GM11168 (cell line): ENCODE measurements around the gene IER3IP1.

Experiments used
- in situ Hi-C: fragments of 300-500 bp; cut with MboI; formaldehyde crosslinking; loops from one replicate; pipeline ENCODE4 v1.12.0; 2022; ENCODE audit warnings: low sequenced_read_pairs; ENCODE audit not compliant: unreplicated experiment

Gene IER3IP1

GRCh38 chr18:47108998-47109405, 67.2 kb downstream of the IER3IP1 start:
- in situ Hi-C loops, result no loop called here

- in situ Hi-C loops, result no loop called here
Observed at GRCh38 chr18:47108373-47108772, 67.8 kb downstream of the IER3IP1 start.
